ENCODE data around the gene ATRAID. TPM values are rescaled to one million over a fixed set of nuclear protein-coding genes. Genes with fewer than 3 reads are reported as not detected.
"Not testable (repeated sequence)": the region's sequence is repeated elsewhere in the genome, so short reads cannot be mapped to it uniquely, and the experiment has no call there.

Gene ATRAID
- total RNA-seq, 4 donors from 2014 or later = 88.3 to 121 (median 101) TPM

DNA sequence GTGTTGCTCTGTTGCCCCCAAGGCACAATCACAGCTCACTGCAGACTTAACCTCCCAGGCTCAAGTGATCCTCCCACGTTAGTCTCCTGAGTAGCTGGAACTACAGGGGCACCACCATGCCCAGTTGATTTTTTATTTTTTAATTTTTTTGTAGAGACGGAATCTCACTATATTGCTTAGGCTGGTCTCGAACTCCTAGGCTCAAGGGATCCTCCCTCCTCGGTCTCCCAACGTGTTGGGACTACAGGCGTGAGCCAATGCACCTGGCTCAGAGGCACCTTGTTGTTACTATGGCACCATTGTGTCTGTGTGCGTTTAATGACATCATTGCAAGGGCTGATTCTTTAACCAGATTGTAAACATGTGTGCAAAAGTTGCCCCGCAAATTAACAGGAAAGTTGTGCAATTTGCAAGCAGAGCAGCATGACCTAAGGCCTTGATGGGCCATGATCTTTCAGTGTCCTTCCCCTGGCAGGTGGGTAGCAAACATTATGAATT is 40.4 kb upstream of the ATRAID start:
- no peak overlapping the region for H3K4me3 ChIP-seq
- no peaks in the 10 kb centered on the region for H3K27me3 ChIP-seq
- no peaks in the 10 kb centered on the region for H3K9me3 ChIP-seq
- no peaks in the 10 kb centered on the region for H3K36me3 ChIP-seq
- no peak for TF ChIP-seq POLR2A (IDR thresholded peaks at IDR 0.05)
- TF ChIP-seq, protein P1, sequence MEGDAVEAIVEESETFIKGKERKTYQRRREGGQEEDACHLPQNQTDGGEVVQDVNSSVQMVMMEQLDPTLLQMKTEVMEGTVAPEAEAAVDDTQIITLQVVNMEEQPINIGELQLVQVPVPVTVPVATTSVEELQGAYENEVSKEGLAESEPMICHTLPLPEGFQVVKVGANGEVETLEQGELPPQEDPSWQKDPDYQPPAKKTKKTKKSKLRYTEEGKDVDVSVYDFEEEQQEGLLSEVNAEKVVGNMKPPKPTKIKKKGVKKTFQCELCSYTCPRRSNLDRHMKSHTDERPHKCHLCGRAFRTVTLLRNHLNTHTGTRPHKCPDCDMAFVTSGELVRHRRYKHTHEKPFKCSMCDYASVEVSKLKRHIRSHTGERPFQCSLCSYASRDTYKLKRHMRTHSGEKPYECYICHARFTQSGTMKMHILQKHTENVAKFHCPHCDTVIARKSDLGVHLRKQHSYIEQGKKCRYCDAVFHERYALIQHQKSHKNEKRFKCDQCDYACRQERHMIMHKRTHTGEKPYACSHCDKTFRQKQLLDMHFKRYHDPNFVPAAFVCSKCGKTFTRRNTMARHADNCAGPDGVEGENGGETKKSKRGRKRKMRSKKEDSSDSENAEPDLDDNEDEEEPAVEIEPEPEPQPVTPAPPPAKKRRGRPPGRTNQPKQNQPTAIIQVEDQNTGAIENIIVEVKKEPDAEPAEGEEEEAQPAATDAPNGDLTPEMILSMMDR (IDR thresholded peaks at IDR 0.05) = no peak
- H3K4me1 ChIP-seq = peaks cover 0 to 16% (median 1%) of the 10 kb centered on the region in 4 donors
- DNase-seq = no peak
- no peak overlapping the region for H3K27ac ChIP-seq

DNA sequence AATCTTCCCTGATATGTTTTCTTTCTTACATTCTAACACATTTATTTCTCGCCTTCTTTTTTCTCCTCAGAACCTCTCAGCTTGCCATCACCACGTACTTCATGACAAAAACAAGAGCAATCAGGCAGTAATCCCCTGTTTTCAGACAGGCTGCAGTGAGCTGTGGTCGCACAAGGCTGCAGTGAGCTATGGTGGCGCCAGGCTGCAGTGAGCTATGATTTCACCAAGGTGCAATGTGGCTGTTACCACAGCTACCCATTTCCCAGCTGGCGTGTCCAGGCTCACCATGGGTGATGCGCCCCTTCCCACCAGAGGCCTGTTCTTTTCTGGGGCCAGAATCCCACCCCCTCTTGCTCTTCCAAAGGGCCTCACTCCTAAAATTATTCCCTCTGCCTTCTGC is 37.2 kb upstream of the ATRAID start:
- DNase-seq = no peak
- H3K27me3 ChIP-seq = no peaks in the 10 kb centered on the region
- no peaks in the 10 kb centered on the region for H3K9me3 ChIP-seq
- TF ChIP-seq, protein P1 (IDR thresholded peaks at IDR 0.05) = no peak
- TF ChIP-seq POLR2A (IDR thresholded peaks at IDR 0.05) = no peak
- H3K36me3 ChIP-seq = no peaks in the 10 kb centered on the region
- H3K4me3 ChIP-seq = no peak overlapping the region
- H3K27ac ChIP-seq = no peak overlapping the region
- H3K4me1 ChIP-seq = peaks cover 0 to 12% (median 1%) of the 10 kb centered on the region in 4 donors

DNA sequence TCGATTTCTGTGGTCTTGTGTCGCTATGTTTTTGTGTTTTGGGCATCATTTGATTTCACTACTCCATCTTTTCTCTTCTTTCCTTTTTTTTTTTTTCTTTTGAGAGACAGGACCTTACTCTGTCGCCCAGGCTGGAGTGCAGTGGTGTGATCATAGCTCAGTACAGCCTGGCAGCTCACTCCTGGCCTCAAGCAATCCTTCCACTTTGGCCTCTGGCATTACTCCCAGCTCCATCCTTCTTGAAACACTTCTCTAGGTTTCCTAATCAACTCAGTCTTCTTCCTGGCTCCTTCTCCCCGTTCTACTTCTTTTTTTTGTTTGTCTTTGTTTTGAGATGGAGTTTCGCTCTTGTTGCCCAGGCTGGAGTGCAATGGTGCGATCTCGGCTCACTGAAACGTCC is 36.5 kb upstream of the ATRAID start:
- peaks cover 0 to 5% (median 0%) of the 10 kb centered on the region in 4 donors for H3K4me1 ChIP-seq
- H3K27ac ChIP-seq = no peak overlapping the region
- no peak overlapping the region for H3K4me3 ChIP-seq
- no peak for DNase-seq
- TF ChIP-seq, protein P1 (IDR thresholded peaks at IDR 0.05) = no peak
- no peak for TF ChIP-seq POLR2A (IDR thresholded peaks at IDR 0.05)
- no peaks in the 10 kb centered on the region for H3K36me3 ChIP-seq
- no peaks in the 10 kb centered on the region for H3K27me3 ChIP-seq
- no peaks in the 10 kb centered on the region for H3K9me3 ChIP-seq

DNA sequence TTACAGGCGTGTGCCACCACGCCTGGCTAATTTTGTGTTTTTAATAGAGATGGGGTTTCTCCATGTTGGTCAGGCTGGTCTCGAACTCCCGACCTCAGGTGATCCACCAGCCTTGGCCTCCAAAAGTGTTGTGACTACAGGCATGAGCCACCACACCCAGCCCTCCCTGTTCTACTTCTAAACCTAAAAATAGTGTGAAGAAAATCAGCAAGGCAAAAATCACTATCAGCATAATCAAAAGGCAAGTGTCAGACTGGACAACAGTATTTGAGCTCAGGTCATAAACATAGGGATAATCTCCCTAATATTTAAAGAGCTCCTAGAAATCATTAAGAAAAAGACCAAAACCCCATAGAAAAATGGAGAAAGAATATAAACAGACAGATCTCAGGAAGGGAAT is 36.1 kb upstream of the ATRAID start:
- DNase-seq, H3K4me1 ChIP-seq, H3K27me3 ChIP-seq, H3K9me3 ChIP-seq, H3K36me3 ChIP-seq, H3K4me3 ChIP-seq, H3K27ac ChIP-seq: not testable (repeated sequence)

DNA sequence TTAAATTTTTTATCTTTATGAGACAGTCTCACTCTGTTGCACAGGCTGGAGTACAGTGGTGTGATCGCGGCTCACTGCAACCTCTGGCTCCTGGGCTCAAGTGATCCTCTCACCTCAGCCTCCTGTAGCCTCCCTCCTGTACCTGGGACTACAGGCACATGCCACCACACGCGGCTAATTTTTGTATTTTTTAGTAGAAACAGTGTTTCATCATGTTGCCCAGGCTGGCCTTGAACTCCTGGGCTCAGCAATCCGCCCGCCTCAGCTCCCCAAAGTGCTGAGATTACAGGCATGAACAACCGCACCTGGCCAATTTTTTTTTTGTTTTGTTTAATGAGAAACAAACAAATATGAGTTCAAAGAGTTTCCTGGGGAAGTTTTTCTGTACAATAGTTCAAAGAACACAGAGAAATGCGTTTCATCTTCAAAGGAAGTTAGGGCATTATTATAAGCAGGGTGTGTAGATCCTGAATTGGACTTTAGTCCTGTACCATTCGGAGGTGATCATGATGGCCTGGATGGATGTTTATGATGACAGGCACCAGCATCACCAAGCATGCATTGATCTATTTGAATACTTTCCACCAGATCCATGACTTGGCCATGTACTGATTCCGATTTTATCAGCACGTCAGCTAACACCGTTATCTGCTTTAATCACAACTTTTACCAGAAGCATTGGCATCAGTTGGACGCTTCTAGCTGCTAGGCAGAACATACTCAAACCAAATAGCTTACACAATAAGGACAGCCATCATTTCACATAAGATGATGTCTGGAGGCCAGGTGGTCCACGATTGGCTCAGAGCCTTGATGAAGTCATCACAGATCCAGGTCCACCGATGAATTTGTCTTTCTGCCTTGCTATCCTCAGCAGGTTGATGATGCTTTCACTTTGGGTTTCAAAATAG is 34.1 kb upstream of the ATRAID start:
- no peak for TF ChIP-seq POLR2A (IDR thresholded peaks at IDR 0.05)
- TF ChIP-seq, protein P1 (IDR thresholded peaks at IDR 0.05) = no peak
- H3K4me1 ChIP-seq = no peaks in the 10 kb centered on the region
- DNase-seq = no peak
- H3K4me3 ChIP-seq = no peak overlapping the region
- no peaks in the 10 kb centered on the region for H3K36me3 ChIP-seq
- no peaks in the 10 kb centered on the region for H3K9me3 ChIP-seq
- no peak overlapping the region for H3K27ac ChIP-seq
- no peaks in the 10 kb centered on the region for H3K27me3 ChIP-seq

DNA sequence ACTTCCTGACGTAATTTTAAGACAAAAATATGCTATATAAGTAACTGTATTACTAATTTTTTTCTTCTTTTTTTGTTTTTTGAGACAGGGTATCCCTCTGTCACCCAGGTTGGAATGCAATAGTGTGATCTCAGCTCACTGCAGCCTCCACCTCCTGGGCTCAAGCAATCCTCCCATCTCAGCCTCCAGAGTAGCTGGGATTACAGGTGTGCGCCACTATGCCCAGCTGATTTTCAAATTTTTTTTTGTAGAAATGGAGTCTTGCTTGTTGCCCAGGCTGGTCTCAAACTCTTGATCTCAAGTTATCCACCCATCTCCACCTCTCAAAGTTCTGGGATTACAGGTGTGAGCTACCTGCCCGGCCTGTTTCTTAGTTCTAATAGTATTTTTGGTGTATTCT is 33.4 kb upstream of the ATRAID start:
- H3K4me3 ChIP-seq = no peak overlapping the region
- H3K27me3 ChIP-seq = no peaks in the 10 kb centered on the region
- no peaks in the 10 kb centered on the region for H3K4me1 ChIP-seq
- H3K27ac ChIP-seq = no peak overlapping the region
- H3K36me3 ChIP-seq = no peaks in the 10 kb centered on the region
- no peak for DNase-seq
- no peak for TF ChIP-seq POLR2A (IDR thresholded peaks at IDR 0.05)
- TF ChIP-seq, protein P1 (IDR thresholded peaks at IDR 0.05) = no peak
- H3K9me3 ChIP-seq = no peaks in the 10 kb centered on the region
